ENCODE results near the gene RHD.
"Not testable (repeated sequence)": the region's sequence is repeated elsewhere in the genome, so short reads cannot be mapped to it uniquely, and the experiment has no call there.

RHD gene

GRCh38 chr1:25259813-25260212 is 12.5 kb upstream of the RHD start:
- DNase-seq, result not testable (repeated sequence)

- not testable (repeated sequence) for DNase-seq
Measured at GRCh38 chr1:25260336-25260735, 12.0 kb upstream of the RHD start.

- not testable (repeated sequence) for DNase-seq
Measured at GRCh38 chr1:25266554-25267287, 5.6 kb upstream of the RHD start.

GRCh38 chr1:25267288-25268142 is 4.8 kb upstream of the RHD start:
- peak; percentile 24 for DNase-seq

GRCh38 chr1:25268143-25268760 is 4.1 kb upstream of the RHD start:
- DNase-seq, result not testable (repeated sequence)

GRCh38 chr1:25275648-25276047 is 3.3 kb downstream of the RHD start:
- not testable (repeated sequence) for DNase-seq

- DNase-seq, result not testable (repeated sequence)
Measured at GRCh38 chr1:25277295-25277694, 5.0 kb downstream of the RHD start.

- not testable (repeated sequence) for DNase-seq
Measured at GRCh38 chr1:25278358-25278757, 6.0 kb downstream of the RHD start.

- DNase-seq, result not testable (repeated sequence)
Measured at GRCh38 chr1:25278790-25279189, 6.5 kb downstream of the RHD start.

GRCh38 chr1:25279693-25280111 is 7.4 kb downstream of the RHD start:
- DNase-seq, result not testable (repeated sequence)

GRCh38 chr1:25285862-25286261 is 13.6 kb downstream of the RHD start:
- not testable (repeated sequence) for DNase-seq

GRCh38 chr1:25287164-25287563 is 14.9 kb downstream of the RHD start:
- not testable (repeated sequence) for DNase-seq

- DNase-seq, result not testable (repeated sequence)
Measured at GRCh38 chr1:25288573-25289101, 16.3 kb downstream of the RHD start.

- not testable (repeated sequence) for DNase-seq
Measured at GRCh38 chr1:25290043-25290442, 17.7 kb downstream of the RHD start.

- not testable (repeated sequence) for DNase-seq
Measured at GRCh38 chr1:25293426-25293825, 21.1 kb downstream of the RHD start.

GRCh38 chr1:25294889-25295826 is 22.8 kb downstream of the RHD start:
- not testable (repeated sequence) for DNase-seq

- DNase-seq, result not testable (repeated sequence)
Measured at GRCh38 chr1:25296501-25296900, 24.2 kb downstream of the RHD start.

- not testable (repeated sequence) for DNase-seq
Measured at GRCh38 chr1:25300729-25301128, 28.4 kb downstream of the RHD start.

GRCh38 chr1:25302330-25302729 is 30.0 kb downstream of the RHD start:
- not testable (repeated sequence) for DNase-seq

GRCh38 chr1:25304936-25305335 is 32.6 kb downstream of the RHD start:
- not testable (repeated sequence) for DNase-seq

- DNase-seq, result not testable (repeated sequence)
Measured at GRCh38 chr1:25308168-25308567, 35.9 kb downstream of the RHD start.

- not testable (repeated sequence) for DNase-seq
Measured at GRCh38 chr1:25309085-25309484, 36.8 kb downstream of the RHD start.

Measured in NCI-H1048 (cell line).